ENCODE data around the gene CEP162.
"Not testable (repeated sequence)": the region's sequence is repeated elsewhere in the genome, so short reads cannot be mapped to it uniquely, and the experiment has no call there.

CEP162 gene

GRCh38 chr6:84164328-84164727 lies 63.1 kb downstream of the CEP162 start:
- not testable (repeated sequence) for DNase-seq (ENCODE audit: insufficient read length, low spot score); FAIRE-seq

DNA sequence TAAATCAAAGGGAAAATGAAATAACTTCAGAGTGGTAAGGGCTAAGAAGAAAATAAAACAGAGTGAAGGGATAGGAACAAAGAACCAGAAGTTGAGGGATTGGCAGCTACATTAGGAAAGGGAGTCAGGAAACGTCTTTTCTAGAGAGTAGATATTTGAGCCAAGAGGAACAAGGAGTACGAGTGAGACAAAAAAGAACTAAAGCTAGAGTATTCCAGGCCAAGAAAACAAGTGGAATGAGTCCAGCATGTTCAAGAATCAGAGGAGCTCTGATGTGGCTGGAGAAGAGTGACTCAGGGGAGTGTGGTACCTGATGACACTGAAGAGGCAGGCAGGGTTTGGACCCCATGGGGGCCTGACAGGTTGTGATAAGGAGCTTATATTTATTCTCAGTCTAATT lies 66.3 kb downstream of the CEP162 start:
- FAIRE-seq (no peak), DNase-seq (ENCODE audit: insufficient read length, low spot score) (no peak)

- DNase-seq (ENCODE audit: insufficient read length, low spot score), result no peak
- FAIRE-seq, result no peak
Measured at GRCh38 chr6:84156306-84156705, 71.1 kb downstream of the CEP162 start.

GRCh38 chr6:84151669-84152068 lies 75.8 kb downstream of the CEP162 start:
- FAIRE-seq (no peak), DNase-seq (ENCODE audit: insufficient read length, low spot score) (no peak)

DNA sequence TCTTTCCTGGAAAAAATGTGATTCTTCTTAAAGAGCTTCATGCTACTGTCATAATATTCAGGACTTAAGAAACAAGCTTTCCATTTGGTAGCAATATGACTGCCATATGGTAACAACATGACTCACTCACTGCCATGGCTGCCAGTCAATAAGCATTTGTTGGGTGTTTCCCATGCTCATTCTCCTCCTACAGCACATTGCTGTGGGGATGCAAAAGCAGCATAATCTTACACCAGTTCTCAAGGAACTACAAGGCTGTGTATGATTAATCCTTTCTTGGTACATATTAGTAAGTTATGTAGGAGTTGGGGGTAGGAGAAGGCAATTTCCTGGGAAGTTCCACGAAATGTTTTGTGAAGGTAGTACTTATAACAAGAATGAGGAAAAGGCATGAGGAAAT lies 76.7 kb downstream of the CEP162 start:
- DNase-seq (ENCODE audit: insufficient read length, low spot score), result no peak
- FAIRE-seq, result no peak

DNA sequence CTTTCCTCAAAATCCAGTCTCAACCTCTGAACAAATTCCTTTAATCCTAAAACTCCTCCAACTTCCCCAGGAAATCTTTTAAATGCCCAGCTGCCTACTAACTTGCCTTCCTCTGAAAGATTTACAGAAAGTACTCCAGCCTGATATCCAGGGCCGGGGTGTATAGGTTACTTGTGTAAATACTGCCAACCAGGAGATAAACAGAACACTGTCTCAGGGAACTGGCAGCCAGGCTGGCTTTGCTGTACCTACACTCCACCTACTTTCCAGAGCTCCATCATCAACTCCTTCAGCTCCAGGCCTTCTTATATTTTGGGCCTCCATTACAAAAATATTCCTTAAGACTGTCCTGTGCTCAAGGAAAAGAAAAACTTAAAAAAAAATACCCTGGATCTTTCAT lies 85.9 kb downstream of the CEP162 start:
- no peak for FAIRE-seq
- DNase-seq (ENCODE audit: insufficient read length, low spot score), result no peak

GRCh38 chr6:84139311-84139710 lies 88.1 kb downstream of the CEP162 start:
- DNase-seq (ENCODE audit: insufficient read length, low spot score), result no peak

GRCh38 chr6:84137989-84138575 lies 89.4 kb downstream of the CEP162 start:
- DNase-seq (ENCODE audit: insufficient read length, low spot score) (no peak), FAIRE-seq (no peak)

More at GRCh38 chr6:84139311-84139710, 88.1 kb downstream of the CEP162 start:
- FAIRE-seq, result no peak

GRCh38 chr6:84137051-84137375 lies 90.4 kb downstream of the CEP162 start:
- DNase-seq (ENCODE audit: insufficient read length, low spot score), result no peak
- no peak for FAIRE-seq

DNA sequence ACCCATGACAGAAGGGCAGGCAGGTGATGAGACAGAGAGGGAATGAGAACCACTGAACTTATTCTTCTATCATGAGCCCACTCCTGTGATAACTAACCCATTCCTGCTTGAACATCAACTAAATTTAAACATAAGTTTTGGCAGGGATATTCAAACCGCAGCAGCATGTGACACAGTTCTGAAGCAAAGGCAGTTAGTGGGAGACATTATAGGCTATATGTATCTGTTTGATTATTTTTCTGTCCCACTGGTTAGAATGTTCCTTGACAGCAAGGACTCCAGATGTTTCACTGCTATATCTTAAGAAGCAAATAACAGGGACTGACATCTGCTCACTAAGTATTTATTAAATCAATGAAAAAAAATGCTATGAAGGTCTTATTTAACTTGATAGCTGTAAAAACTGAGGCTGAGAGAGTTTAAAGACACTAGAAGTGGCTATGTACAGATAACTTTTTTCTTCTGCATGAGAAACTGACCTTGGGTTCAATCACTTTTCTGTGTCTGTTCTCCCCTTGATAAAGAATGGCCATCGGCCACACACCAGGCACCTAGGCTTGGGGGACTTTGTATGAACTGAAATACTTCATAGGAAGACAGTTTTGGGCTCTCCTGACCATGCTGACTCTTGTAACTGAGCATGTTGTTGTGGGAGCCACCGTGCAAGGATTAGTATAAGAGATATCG lies 90.9 kb downstream of the CEP162 start:
- FAIRE-seq (no peak), DNase-seq (ENCODE audit: insufficient read length, low spot score) (no peak)

- no peak for DNase-seq (ENCODE audit: insufficient read length, low spot score)
- no peak for FAIRE-seq
Measured at GRCh38 chr6:84135291-84135690, 92.2 kb downstream of the CEP162 start.

DNA sequence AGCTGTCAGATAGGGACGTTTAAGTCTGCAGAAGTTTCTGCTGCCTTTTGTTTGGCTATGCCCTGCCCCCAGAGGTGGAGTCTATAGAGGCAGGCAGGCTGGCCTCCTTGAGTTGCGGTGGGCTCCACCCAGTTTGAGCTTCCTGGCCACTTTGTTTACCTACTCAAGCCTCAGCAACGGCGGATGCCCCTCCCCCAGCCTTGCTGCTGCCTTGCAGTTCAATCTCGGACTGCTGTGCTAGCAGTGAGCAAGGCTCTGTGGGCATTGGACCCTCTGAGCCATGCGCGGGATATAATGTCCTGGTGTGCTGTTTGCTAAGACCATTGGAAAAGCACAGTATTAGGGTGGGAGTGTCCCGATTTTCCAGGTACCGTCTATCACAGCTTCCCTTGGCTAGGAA lies 94.1 kb downstream of the CEP162 start:
- not testable (repeated sequence) for DNase-seq (ENCODE audit: insufficient read length, low spot score); FAIRE-seq

DNA sequence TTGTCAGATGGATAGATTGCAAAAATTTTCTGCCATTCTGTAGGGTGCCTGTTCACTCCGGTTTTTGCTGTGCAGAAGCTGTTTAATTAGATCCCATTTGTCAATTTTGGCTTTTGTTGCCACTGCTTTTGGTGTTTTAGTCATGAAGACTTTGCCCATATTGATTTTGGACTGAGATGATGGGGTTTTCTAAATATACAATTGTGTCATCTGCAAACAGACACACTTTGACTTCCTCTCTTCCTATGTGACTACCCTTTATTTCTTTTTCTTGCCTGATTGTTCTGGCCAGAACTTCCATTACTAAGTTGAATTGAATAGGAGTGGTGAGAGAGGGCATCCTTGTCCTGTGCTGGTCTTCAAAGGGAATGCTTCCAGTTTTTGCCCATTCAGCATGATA lies 97.9 kb downstream of the CEP162 start:
- not testable (repeated sequence) for FAIRE-seq; DNase-seq (ENCODE audit: insufficient read length, low spot score)

DNA sequence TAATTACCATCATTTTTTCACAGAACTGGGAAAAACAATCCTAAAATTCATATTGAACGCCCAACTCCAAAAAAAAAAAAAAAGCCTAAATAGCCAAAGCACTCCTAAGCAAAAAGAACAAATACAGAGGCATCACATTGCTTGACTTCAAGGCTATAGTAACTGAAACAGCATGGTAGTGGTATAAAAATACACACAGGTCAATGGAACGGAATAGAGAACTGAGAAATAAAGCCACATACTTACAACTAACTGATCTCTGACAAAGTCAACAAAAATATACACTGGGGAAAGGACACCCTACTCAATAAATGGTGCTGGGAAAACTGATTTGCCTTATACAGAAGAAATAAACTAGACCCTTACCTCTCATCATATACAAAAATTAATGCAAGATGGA lies 104.3 kb downstream of the CEP162 start:
- no peak for DNase-seq (ENCODE audit: insufficient read length, low spot score)
- peak; percentile 76 for FAIRE-seq

DNA sequence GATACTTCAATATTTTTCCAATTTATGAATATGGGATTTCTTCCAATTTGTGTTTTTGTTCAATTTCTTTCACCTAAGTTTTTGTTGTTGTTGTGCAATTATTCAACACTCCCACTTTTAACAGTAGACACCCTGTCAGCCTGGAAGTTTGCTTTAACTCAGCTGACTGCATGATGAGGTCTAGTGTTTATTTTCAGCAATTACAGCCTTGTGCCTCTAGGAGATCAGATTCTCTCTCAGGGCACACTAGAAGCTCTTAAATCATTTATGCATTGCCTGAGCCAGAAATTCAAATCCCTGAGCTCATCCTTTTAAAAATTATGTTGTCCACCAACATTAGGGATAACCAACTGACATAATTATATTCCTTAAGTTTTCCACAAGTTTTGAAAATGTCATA lies 108.2 kb downstream of the CEP162 start:
- DNase-seq (ENCODE audit: insufficient read length, low spot score), result no peak
- no peak for FAIRE-seq

DNA sequence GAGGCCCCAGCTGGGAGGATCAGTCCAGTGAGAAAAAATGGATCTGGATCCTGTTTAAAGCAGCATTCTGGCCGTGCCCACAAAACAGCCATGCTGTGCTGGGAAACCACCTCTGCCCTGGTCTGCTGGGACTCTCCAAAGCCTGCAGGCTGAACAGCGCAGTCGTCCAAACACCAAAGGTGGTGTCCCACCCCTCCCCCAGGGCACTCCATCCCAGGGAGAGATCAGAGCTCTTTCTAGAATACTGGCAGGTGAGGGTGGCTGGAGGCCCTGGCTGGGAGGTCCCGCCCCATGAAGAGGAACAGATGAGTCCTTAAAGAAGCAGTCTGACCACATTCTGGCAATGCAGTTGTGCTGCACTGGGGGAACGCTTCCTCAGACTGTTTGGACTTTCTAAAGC lies 109.3 kb downstream of the CEP162 start:
- no peak for DNase-seq (ENCODE audit: insufficient read length, low spot score)

DNA sequence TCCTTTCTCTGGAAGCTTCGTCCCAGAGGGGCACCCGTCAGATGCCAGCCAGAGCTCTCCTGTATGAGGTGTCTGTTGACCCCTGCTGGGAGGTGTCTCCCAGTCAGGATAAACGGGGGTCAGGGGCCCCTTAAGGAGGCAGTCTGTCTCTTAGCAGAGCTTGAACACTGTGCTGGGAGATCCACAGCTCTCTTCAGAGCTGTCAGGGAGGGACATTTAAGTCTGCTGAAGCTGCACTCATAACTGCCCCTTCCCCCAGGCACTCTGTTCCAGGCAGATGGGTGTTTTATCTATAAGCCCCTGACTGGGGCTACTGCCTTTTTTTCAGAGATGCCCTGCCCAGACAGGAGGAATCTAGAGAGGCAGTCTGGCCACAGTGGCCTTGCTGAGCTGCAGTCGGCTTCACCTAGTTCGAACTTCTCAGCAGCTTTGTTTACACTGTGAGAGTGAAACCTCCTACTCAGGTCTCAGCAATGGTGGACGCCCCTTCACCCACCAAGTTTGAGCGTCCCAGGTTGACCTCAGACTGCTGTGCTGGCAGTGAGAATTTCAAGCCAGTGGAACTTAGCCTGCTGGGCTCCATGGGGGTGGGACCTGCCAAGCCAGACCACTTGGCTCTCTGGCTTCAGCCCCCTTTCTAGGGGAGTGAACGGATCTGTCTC lies 112.4 kb downstream of the CEP162 start:
- not testable (repeated sequence) for DNase-seq (ENCODE audit: insufficient read length, low spot score); FAIRE-seq

More for the DNA sequence above, 109.3 kb downstream of the CEP162 start:
- FAIRE-seq, result no peak

DNA sequence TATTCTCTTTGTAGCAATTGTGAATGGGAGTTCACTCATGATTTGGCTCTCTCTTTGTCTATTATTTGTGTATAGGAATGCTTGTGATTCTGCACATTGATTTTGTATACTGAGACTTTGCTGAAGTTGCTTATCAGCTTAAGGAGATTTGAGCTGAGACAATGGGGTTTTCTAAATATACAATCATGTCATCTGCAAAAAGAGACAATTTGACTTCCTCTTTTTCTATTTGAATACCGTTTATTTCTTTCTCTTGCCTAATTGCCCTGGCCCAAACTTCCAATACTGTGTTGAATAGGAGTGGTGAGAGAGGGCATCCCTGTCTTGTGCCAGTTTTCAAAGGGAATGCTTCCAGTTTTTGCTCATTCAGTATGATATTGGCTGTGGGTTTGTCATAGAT lies 116.1 kb downstream of the CEP162 start:
- not testable (repeated sequence) for DNase-seq (ENCODE audit: insufficient read length, low spot score)

DNA sequence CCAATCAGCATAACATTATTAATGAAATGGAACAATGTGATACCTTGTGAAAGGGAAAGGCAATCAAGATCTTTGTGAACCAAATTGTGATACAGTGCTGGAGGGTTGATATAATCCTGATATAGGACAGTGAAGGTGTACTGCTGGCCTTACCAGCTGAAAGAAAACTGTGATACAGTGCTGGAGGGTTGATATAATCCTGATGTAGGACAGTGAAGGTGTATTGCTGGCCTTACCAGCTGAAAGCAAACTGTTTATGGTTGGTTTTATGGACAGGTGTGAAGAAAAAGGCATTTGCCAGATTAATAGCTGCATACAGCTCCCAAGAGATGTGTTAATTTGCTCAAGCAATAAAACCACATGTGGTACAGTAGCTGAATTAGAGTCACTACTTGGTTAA lies 119.9 kb downstream of the CEP162 start:
- no peak for DNase-seq (ENCODE audit: insufficient read length, low spot score)
- FAIRE-seq, result no peak

More for the DNA sequence above, 116.1 kb downstream of the CEP162 start:
- not testable (repeated sequence) for FAIRE-seq

GRCh38 chr6:84105215-84105924 lies 122.1 kb downstream of the CEP162 start:
- not testable (repeated sequence) for FAIRE-seq; DNase-seq (ENCODE audit: insufficient read length, low spot score)

DNA sequence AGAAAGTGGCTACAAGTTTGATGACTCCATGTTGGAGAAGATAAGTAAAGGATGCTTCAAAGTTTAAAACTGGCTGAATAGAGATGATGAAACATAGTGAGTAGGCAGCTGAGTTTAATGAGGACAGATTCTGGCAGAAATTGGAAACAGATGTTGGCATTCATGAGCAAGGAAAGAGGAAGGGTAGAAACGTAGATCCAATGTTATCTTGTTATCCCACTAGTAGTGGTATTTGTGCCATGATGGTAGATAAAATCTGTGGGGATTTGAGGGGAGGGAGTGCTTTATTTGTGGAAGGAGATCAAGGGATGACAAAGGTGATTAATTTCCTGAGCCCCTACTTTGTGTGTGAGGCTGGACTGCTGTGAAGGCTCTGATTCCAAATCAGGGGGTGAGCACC lies 124.4 kb downstream of the CEP162 start:
- DNase-seq (ENCODE audit: insufficient read length, low spot score), result no peak
- no peak for FAIRE-seq

Measured in GM19239 (cell line).